Neutrophil (primary cell): Measurements from ENCODE around the gene KLHL36.

Experiments
- H3K27ac ChIP-seq: fragments of 200-600 bp; sonication (generic); 2 replicates; pipeline ENCODE4 v1.5.1; 2016; ENCODE audit warnings: mild to moderate bottlenecking, moderate library complexity
- H3K27me3 ChIP-seq: fragments of 200-600 bp; sonication (generic); 2 replicates; pipeline ENCODE4 v1.6.0; 2016; ENCODE audit warnings: mild to moderate bottlenecking
- H3K36me3 ChIP-seq: fragments of 200-600 bp; sonication (generic); 2 replicates; pipeline ENCODE4 v1.5.1; 2017
- H3K4me1 ChIP-seq, 2 experiments: fragments of 200-600 bp in 1 of 2; sonication (generic) in 1 of 2; 1 replicate in 1 of 2; 2 replicates in 1 of 2; pipeline versions ENCODE4 v1.5.1 to v1.6.1; 2013 to 2016; ENCODE audit warnings: low read depth in 1 of 2, low read length in 1 of 2, mild to moderate bottlenecking in 1 of 2, moderate library complexity in 1 of 2; ENCODE audit not compliant: control insufficient read depth in 1 of 2, insufficient read depth in 1 of 2
- H3K4me3 ChIP-seq, 2 experiments: fragments of 200-600 bp in 1 of 2; sonication (generic) in 1 of 2; 1 replicate in 1 of 2; 2 replicates in 1 of 2; pipeline ENCODE4 v1.5.1; 2013 to 2016; ENCODE audit warnings: low read depth in 1 of 2, low read length in 1 of 2, mild to moderate bottlenecking in 1 of 2, moderate library complexity in 1 of 2
- H3K9me3 ChIP-seq: fragments of 200-600 bp; sonication (generic); 2 replicates; pipeline ENCODE4 v1.5.1; 2016
- TF ChIP-seq, protein P1 (sequence below): fragments of 200-600 bp; sonication (generic); IDR thresholded peaks from 2 replicates; pipeline ENCODE4 v1.5.1; 2016; ENCODE audit warnings: antibody characterized with exemption

The KLHL36 gene

DNA sequence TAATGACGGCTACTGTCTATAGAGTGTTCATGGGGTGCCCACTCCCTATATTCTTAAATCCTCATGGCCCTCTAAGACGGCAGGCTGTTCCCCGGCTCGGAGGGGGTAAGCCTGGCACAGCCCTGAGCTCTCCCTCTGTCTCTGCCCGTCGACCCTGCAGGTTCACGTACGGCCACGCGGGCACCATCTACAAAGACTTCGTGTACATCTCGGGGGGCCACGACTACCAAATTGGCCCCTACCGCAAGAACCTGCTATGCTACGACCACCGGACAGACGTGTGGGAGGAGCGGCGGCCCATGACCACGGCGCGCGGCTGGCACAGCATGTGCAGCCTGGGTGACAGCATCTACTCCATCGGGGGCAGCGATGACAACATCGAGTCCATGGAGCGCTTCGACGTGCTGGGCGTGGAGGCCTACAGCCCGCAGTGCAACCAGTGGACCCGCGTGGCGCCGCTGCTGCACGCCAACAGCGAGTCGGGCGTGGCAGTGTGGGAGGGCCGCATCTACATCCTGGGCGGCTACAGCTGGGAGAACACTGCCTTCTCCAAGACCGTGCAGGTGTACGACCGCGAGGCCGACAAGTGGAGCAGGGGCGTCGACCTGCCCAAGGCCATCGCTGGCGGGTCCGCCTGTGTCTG, 13.2 kb downstream of the KLHL36 start:
- TF ChIP-seq, protein P1, sequence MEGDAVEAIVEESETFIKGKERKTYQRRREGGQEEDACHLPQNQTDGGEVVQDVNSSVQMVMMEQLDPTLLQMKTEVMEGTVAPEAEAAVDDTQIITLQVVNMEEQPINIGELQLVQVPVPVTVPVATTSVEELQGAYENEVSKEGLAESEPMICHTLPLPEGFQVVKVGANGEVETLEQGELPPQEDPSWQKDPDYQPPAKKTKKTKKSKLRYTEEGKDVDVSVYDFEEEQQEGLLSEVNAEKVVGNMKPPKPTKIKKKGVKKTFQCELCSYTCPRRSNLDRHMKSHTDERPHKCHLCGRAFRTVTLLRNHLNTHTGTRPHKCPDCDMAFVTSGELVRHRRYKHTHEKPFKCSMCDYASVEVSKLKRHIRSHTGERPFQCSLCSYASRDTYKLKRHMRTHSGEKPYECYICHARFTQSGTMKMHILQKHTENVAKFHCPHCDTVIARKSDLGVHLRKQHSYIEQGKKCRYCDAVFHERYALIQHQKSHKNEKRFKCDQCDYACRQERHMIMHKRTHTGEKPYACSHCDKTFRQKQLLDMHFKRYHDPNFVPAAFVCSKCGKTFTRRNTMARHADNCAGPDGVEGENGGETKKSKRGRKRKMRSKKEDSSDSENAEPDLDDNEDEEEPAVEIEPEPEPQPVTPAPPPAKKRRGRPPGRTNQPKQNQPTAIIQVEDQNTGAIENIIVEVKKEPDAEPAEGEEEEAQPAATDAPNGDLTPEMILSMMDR: no peak
- Histone ChIP-seq H3K4me1 (no peaks in the 10 kb centered on the region), H3K4me3 (no peak overlapping the region), H3K27ac (no peak overlapping the region), H3K9me3 (no peaks in the 10 kb centered on the region), H3K27me3 (no peaks in the 10 kb centered on the region), H3K36me3 (peaks cover 99% of the 10 kb centered on the region)

DNA sequence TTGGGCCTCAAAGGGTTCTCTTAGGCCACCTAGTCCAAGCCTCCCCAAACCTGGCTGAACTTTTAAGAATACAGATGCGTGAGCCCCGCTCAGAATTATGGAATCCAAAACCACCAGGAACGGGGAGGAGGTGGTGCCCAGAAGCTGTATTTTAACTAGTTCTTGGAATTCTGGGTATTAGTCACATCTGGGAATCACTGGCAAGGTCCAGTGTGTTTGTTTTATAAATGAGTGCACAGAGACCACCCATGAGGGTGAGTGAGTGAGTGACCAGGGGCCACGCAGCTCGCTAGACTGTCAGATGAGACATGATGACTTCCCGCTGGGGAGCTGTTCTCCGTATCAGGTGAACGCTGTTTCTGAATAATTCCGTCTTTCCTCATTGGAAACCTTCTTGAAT, 14.2 kb downstream of the KLHL36 start:
- Histone ChIP-seq H3K4me3 (no peak overlapping the region), H3K9me3 (no peaks in the 10 kb centered on the region), H3K27me3 (no peaks in the 10 kb centered on the region), H3K4me1 (no peaks in the 10 kb centered on the region), H3K27ac (no peak overlapping the region), H3K36me3 (peaks cover 92% of the 10 kb centered on the region)
- TF ChIP-seq, protein P1: no peak

DNA sequence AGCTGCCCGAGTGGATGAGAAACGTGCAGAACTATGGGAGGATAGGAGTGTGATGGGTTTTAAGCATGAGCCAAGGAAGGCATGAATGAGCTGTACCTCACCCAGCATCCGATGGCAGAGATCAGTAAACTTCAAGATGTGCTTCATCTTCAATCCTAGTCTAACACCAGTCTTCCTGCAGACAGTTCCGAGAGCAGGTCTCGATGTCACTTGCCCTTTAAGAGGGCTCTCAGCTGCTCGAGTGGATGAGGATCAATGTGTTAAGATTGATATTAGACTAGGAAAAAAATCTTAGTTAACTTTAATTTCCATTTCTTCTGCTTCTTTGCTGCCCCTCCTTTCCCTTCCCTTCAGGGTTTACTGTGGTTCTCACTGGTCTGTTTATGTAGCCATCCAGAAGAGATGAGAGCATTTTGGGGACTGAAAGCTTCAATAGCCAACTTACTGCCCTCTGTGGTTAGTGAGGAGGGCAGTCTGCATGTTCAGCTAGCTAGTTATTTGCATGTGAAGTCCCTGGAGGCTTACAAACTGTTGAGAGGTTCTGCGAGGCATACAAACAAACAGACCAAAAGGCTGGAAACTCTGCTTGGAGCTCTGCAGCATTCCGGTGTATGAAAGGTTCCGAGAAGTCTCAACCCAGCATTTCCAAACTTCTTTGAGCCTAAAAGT, 15.3 kb downstream of the KLHL36 start:
- TF ChIP-seq, protein P1: no peak
- no peaks in the 10 kb centered on the region for H3K4me1 ChIP-seq
- no peaks in the 10 kb centered on the region for H3K9me3 ChIP-seq
- H3K36me3 ChIP-seq: peaks cover 92% of the 10 kb centered on the region
- H3K27me3 ChIP-seq: no peaks in the 10 kb centered on the region
- no peak overlapping the region for H3K27ac ChIP-seq
- no peak overlapping the region for H3K4me3 ChIP-seq

DNA sequence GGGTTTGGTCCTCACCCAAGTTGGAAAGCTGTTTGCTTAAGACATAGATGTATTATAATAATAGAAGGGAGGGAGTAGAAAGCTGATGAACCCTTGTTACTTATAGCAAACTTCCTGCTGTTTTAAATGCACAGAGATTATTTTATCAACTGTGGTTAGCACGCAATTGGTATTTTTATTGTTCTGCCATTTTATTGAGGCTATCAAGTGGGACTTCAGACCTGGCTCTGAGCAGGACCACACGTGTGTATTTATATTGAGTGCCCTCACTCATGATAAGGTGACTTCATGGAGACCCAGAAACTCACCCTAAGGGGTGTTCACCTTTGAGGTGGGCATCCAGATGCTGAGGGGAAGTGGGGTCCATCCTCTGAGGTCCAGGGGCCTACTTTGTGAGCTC, 17.0 kb downstream of the KLHL36 start:
- Histone ChIP-seq H3K27me3 (no peaks in the 10 kb centered on the region), H3K36me3 (peaks cover 76% of the 10 kb centered on the region), H3K27ac (no peak overlapping the region), H3K4me1 (no peaks in the 10 kb centered on the region), H3K9me3 (no peaks in the 10 kb centered on the region), H3K4me3 (no peak overlapping the region)
- TF ChIP-seq, protein P1: no peak

DNA sequence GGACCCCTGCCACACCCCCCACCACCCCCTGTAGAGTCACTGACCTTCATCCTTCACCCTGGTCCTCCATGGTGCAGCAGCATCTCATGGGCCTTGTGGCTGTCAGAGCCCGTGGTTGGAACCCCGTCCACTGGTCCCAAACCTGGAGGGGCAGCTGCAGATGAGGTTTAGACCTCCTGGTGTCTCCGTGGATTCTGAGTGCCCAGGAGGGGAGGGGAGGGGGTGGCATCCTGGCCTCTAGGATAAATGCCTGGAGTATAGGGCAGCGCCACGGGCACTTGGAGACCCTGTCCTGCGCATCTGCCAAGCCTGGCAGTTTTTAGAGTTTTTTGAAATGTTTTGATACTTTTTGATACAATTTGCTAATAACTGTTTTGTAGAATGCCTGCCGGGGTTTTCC, 17.5 kb downstream of the KLHL36 start:
- Histone ChIP-seq H3K36me3 (peaks cover 71% of the 10 kb centered on the region), H3K27me3 (no peaks in the 10 kb centered on the region), H3K4me3 (no peak overlapping the region), H3K27ac (no peak overlapping the region), H3K9me3 (no peaks in the 10 kb centered on the region), H3K4me1 (no peaks in the 10 kb centered on the region)
- TF ChIP-seq, protein P1: no peak
